Measurements from ENCODE around the gene ADAMTSL1. TPM values are rescaled to one million over a fixed set of nuclear protein-coding genes. Genes with fewer than 3 reads are reported as not detected.

The ADAMTSL1 gene
- total RNA-seq, 1 experiment from 2014 or later: not detected

DNA sequence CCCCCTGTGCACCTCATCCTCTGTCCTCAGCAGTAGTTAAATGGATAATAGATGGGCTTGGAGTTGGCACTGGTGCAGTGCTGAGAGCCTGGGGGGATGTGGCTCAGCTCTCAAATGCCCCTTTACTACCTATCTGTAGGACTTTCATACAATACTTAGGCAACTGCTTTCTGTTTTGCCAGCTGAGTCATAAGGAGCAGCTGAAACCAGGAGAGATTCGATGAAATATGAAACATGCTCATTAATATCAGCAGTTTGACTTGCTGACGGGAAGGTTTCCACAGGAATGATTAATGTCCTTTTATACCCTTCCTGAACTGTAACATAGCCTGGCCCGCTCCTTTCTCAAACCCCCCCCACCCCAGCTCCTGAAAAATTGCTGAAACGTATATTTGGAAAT lies 416.4 kb downstream of the ADAMTSL1 start:
- Histone ChIP-seq H3K27ac (ENCODE audit: low read depth, low read length) (no peak overlapping the region), H3K4me2 (ENCODE audit: low read length) (no peak overlapping the region), H3K36me3 (ENCODE audit: control insufficient read depth in 1 of 2, insufficient read depth in 2 of 2, low read length in 2 of 2) (no peaks in the 10 kb centered on the region), H3K27me3 (ENCODE audit: insufficient read depth, low read length) (no peaks in the 10 kb centered on the region; the same call in 1 of the 2 replicates), H3K9me3 (ENCODE audit: control insufficient read depth in 1 of 2, insufficient read depth in 1 of 2, low read depth in 1 of 2, low read length in 2 of 2) (peaks cover 0 to 2% of the 10 kb centered on the region in 2 experiments; a peak in 2 of 4 replicates), H2AFZ (ENCODE audit: low read depth, low read length, poor library complexity, severe bottlenecking) (no peak overlapping the region), H3K4me1 (ENCODE audit: control insufficient read depth in 1 of 2, insufficient read depth in 2 of 2, low read length in 2 of 2) (no peaks in the 10 kb centered on the region), H3K4me3 (replicated peaks in 1 of 2; ENCODE audit: low read depth in 1 of 2, low read length in 2 of 2) (no peak overlapping the region), H3K9me2 (ENCODE audit: insufficient read depth) (no peaks in the 10 kb centered on the region), H3K9ac (ENCODE audit: low read length) (no peak overlapping the region), H3K79me2 (ENCODE audit: insufficient read depth, low read length) (no peaks in the 10 kb centered on the region), H4K20me1 (ENCODE audit: insufficient read depth) (no peaks in the 10 kb centered on the region)
- ChIA-PET RAD21 (ENCODE audit: low non-redundant PET in 1 of 2, low total read pairs in 2 of 2, uncharacterized antibody in 2 of 2, unreplicated experiment in 2 of 2) (interaction anchor here in 1 of 2 experiments (0.6 kb wide), 1 partner anchor 124 kb away, joined by 4 read pairs; no protein-coding TSS in a partner anchor), CTCF (no interaction called here), POLR2A (interaction anchor here (0.7 kb wide), 1 partner anchor 10 kb away, joined by 5 read pairs; no protein-coding TSS in a partner anchor)
- intact Hi-C loops (cut with micrococcal nuclease): loop anchor here (10.0 kb wide), 1 partner anchor 64 kb away; no protein-coding TSS in a partner anchor
- ATAC-seq (no peak), DNase-seq (ENCODE audit: low read depth, low spot score) (no peak)
- BruUV-seq (replicated peaks): no TSS peak
- TF ChIP-seq, protein P1, sequence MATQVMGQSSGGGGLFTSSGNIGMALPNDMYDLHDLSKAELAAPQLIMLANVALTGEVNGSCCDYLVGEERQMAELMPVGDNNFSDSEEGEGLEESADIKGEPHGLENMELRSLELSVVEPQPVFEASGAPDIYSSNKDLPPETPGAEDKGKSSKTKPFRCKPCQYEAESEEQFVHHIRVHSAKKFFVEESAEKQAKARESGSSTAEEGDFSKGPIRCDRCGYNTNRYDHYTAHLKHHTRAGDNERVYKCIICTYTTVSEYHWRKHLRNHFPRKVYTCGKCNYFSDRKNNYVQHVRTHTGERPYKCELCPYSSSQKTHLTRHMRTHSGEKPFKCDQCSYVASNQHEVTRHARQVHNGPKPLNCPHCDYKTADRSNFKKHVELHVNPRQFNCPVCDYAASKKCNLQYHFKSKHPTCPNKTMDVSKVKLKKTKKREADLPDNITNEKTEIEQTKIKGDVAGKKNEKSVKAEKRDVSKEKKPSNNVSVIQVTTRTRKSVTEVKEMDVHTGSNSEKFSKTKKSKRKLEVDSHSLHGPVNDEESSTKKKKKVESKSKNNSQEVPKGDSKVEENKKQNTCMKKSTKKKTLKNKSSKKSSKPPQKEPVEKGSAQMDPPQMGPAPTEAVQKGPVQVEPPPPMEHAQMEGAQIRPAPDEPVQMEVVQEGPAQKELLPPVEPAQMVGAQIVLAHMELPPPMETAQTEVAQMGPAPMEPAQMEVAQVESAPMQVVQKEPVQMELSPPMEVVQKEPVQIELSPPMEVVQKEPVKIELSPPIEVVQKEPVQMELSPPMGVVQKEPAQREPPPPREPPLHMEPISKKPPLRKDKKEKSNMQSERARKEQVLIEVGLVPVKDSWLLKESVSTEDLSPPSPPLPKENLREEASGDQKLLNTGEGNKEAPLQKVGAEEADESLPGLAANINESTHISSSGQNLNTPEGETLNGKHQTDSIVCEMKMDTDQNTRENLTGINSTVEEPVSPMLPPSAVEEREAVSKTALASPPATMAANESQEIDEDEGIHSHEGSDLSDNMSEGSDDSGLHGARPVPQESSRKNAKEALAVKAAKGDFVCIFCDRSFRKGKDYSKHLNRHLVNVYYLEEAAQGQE (IDR thresholded peaks at IDR 0.05; ENCODE audit: low read depth): no peak
- TF ChIP-seq FOSL1 (IDR thresholded peaks at IDR 0.05; ENCODE audit: low read depth): no peak
- TF ChIP-seq SRF (IDR thresholded peaks at IDR 0.05; ENCODE audit: low read depth): no peak
- TF ChIP-seq SIN3A (IDR thresholded peaks at IDR 0.05; ENCODE audit: low read depth): no peak
- no peak for TF ChIP-seq EGR1 (IDR thresholded peaks at IDR 0.05; ENCODE audit: low read depth)
- TF ChIP-seq RAD21 (IDR thresholded peaks at IDR 0.05; ENCODE audit: low read depth): no peak
- no peak for TF ChIP-seq ZNF274 (IDR thresholded peaks at IDR 0.05; ENCODE audit: low read depth, low read length)
- TF ChIP-seq CEBPB (IDR thresholded peaks at IDR 0.05; ENCODE audit: low read depth): no peak
- TF ChIP-seq, protein P2, sequence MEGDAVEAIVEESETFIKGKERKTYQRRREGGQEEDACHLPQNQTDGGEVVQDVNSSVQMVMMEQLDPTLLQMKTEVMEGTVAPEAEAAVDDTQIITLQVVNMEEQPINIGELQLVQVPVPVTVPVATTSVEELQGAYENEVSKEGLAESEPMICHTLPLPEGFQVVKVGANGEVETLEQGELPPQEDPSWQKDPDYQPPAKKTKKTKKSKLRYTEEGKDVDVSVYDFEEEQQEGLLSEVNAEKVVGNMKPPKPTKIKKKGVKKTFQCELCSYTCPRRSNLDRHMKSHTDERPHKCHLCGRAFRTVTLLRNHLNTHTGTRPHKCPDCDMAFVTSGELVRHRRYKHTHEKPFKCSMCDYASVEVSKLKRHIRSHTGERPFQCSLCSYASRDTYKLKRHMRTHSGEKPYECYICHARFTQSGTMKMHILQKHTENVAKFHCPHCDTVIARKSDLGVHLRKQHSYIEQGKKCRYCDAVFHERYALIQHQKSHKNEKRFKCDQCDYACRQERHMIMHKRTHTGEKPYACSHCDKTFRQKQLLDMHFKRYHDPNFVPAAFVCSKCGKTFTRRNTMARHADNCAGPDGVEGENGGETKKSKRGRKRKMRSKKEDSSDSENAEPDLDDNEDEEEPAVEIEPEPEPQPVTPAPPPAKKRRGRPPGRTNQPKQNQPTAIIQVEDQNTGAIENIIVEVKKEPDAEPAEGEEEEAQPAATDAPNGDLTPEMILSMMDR (IDR thresholded peaks at IDR 0.05 in 2 of 3, conservative IDR thresholded peaks at IDR 0.05 in 1 of 3; ENCODE audit: borderline replicate concordance in 1 of 3, insufficient read depth in 1 of 3, low read depth in 2 of 3, low read length in 2 of 3): no peak
- TF ChIP-seq TCF7L2 (IDR thresholded peaks at IDR 0.05; ENCODE audit: borderline replicate concordance, extremely low read depth, insufficient read depth, insufficient read length): no peak
- TF ChIP-seq YY1 (IDR thresholded peaks at IDR 0.05; ENCODE audit: extremely low read depth, insufficient replicate concordance, low read depth, low read length): no peak
- TF ChIP-seq, protein P3, sequence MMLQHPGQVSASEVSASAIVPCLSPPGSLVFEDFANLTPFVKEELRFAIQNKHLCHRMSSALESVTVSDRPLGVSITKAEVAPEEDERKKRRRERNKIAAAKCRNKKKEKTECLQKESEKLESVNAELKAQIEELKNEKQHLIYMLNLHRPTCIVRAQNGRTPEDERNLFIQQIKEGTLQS (IDR thresholded peaks at IDR 0.05): no peak
- no peak for TF ChIP-seq CBX3 (IDR thresholded peaks at IDR 0.05; ENCODE audit: low read depth)
- TF ChIP-seq ZFX (IDR thresholded peaks at IDR 0.05): no peak
- TF ChIP-seq, protein P4, sequence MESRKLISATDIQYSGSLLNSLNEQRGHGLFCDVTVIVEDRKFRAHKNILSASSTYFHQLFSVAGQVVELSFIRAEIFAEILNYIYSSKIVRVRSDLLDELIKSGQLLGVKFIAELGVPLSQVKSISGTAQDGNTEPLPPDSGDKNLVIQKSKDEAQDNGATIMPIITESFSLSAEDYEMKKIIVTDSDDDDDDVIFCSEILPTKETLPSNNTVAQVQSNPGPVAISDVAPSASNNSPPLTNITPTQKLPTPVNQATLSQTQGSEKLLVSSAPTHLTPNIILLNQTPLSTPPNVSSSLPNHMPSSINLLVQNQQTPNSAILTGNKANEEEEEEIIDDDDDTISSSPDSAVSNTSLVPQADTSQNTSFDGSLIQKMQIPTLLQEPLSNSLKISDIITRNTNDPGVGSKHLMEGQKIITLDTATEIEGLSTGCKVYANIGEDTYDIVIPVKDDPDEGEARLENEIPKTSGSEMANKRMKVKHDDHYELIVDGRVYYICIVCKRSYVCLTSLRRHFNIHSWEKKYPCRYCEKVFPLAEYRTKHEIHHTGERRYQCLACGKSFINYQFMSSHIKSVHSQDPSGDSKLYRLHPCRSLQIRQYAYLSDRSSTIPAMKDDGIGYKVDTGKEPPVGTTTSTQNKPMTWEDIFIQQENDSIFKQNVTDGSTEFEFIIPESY (IDR thresholded peaks at IDR 0.05; ENCODE audit: extremely low read depth, insufficient replicate concordance, low read length): no peak
- no peak for TF ChIP-seq POLR2AphosphoS5 (IDR thresholded peaks at IDR 0.05; ENCODE audit: low read depth, low read length)
- TF ChIP-seq JUND (IDR thresholded peaks at IDR 0.05): no peak
- no peak for TF ChIP-seq SP1 (IDR thresholded peaks at IDR 0.05; ENCODE audit: low read depth)
